ENCODE results near the gene MORN1. TPM values are rescaled to one million over a fixed set of nuclear protein-coding genes. Genes with fewer than 3 reads are reported as not detected.

MORN1 gene
- total RNA-seq, 1 experiment from 2014 or later: 23.2 TPM

GRCh38 chr1:2363847-2364513, 27.4 kb downstream of the MORN1 start:
- H3K27ac Mint-ChIP-seq (ENCODE audit: unreplicated experiment): no peak overlapping the region
- no peaks in the 10 kb centered on the region for H3K27me3 Mint-ChIP-seq (ENCODE audit: unreplicated experiment)
- BruUV-seq (replicated peaks): no TSS peak
- CTCF ChIA-PET: no interaction called here
- DNase-seq: no peak
- intact Hi-C loops (cut with micrococcal nuclease; ENCODE audit: unreplicated experiment): no loop called here
- no peak for TF ChIP-seq CTCF (IDR thresholded peaks at IDR 0.05; ENCODE audit: unreplicated experiment)
- H3K36me3 Mint-ChIP-seq (ENCODE audit: insufficient read depth, unreplicated experiment): peaks cover 4% of the 10 kb centered on the region
- H3K4me1 Mint-ChIP-seq (ENCODE audit: low read depth, unreplicated experiment): no peaks in the 10 kb centered on the region
- H3K4me3 Mint-ChIP-seq (ENCODE audit: low read depth, unreplicated experiment): no peak overlapping the region
- H3K9me3 Mint-ChIP-seq (ENCODE audit: low read depth, unreplicated experiment): peaks cover 3% of the 10 kb centered on the region

GRCh38 chr1:2360588-2361364, 30.6 kb downstream of the MORN1 start:
- no peak for DNase-seq
- no peaks in the 10 kb centered on the region for H3K27me3 Mint-ChIP-seq (ENCODE audit: unreplicated experiment)
- CTCF ChIA-PET: no interaction called here
- H3K9me3 Mint-ChIP-seq (ENCODE audit: low read depth, unreplicated experiment): peaks cover 3% of the 10 kb centered on the region
- no peak overlapping the region for H3K4me3 Mint-ChIP-seq (ENCODE audit: low read depth, unreplicated experiment)
- H3K27ac Mint-ChIP-seq (ENCODE audit: unreplicated experiment): no peak overlapping the region
- intact Hi-C loops (cut with micrococcal nuclease; ENCODE audit: unreplicated experiment): no loop called here
- no peaks in the 10 kb centered on the region for H3K4me1 Mint-ChIP-seq (ENCODE audit: low read depth, unreplicated experiment)
- no TSS peak for BruUV-seq (replicated peaks)
- TF ChIP-seq CTCF (IDR thresholded peaks at IDR 0.05; ENCODE audit: unreplicated experiment): no peak
- H3K36me3 Mint-ChIP-seq (ENCODE audit: insufficient read depth, unreplicated experiment): peaks cover 4% of the 10 kb centered on the region

GRCh38 chr1:2358651-2359640, 32.4 kb downstream of the MORN1 start:
- Mint-ChIP-seq H3K4me3 (ENCODE audit: low read depth, unreplicated experiment) (no peak overlapping the region), H3K27me3 (ENCODE audit: unreplicated experiment) (no peaks in the 10 kb centered on the region), H3K27ac (ENCODE audit: unreplicated experiment) (no peak overlapping the region), H3K9me3 (ENCODE audit: low read depth, unreplicated experiment) (peaks cover 2% of the 10 kb centered on the region), H3K36me3 (ENCODE audit: insufficient read depth, unreplicated experiment) (peaks cover 4% of the 10 kb centered on the region), H3K4me1 (ENCODE audit: low read depth, unreplicated experiment) (no peaks in the 10 kb centered on the region)
- no peak for DNase-seq
- CTCF ChIA-PET: no interaction called here
- no TSS peak for BruUV-seq (replicated peaks)
- intact Hi-C loops (cut with micrococcal nuclease; ENCODE audit: unreplicated experiment): no loop called here
- no peak for TF ChIP-seq CTCF (IDR thresholded peaks at IDR 0.05; ENCODE audit: unreplicated experiment)

GRCh38 chr1:2358072-2358471, 33.3 kb downstream of the MORN1 start:
- peaks cover 4% of the 10 kb centered on the region for H3K36me3 Mint-ChIP-seq (ENCODE audit: insufficient read depth, unreplicated experiment)
- no peak overlapping the region for H3K4me3 Mint-ChIP-seq (ENCODE audit: low read depth, unreplicated experiment)
- no TSS peak for BruUV-seq (replicated peaks)
- CTCF ChIA-PET: no interaction called here
- no peak overlapping the region for H3K27ac Mint-ChIP-seq (ENCODE audit: unreplicated experiment)
- TF ChIP-seq CTCF (IDR thresholded peaks at IDR 0.05; ENCODE audit: unreplicated experiment): no peak
- H3K4me1 Mint-ChIP-seq (ENCODE audit: low read depth, unreplicated experiment): no peaks in the 10 kb centered on the region
- H3K9me3 Mint-ChIP-seq (ENCODE audit: low read depth, unreplicated experiment): no peaks in the 10 kb centered on the region
- DNase-seq: no peak
- H3K27me3 Mint-ChIP-seq (ENCODE audit: unreplicated experiment): no peaks in the 10 kb centered on the region
- intact Hi-C loops (cut with micrococcal nuclease; ENCODE audit: unreplicated experiment): no loop called here

All from Calu3 (cell line).